ENCODE measurements around the gene FBXW7. TPM values are rescaled to one million over a fixed set of nuclear protein-coding genes. Genes with fewer than 3 reads are reported as not detected.

The FBXW7 gene
- polyA plus RNA-seq, 1 donor from 2014 or later, result 55.7 TPM

DNA sequence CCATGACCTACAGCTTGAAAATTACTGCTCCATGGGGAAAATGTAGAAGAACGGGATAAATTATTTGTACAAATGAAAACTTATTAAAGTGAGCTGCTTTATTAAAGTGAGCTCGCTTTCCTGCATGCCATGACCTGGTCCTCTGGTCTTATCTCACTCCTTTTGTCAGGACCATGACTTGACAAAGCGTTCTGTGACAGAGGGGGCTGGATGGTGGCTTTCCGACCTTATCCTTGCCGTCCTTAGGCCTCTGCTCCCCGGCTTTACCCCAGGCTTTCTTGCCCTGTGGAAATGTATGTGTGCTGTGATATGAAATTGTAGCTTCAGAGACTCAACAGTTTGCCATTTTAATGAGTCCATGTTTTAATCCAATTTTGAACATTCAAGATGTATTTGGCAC, 44.0 kb upstream of the FBXW7 start:
- Histone ChIP-seq H3K9me2 (ENCODE audit: insufficient read depth, low read length) (no peaks in the 10 kb centered on the region), H3K4me2 (ENCODE audit: low read length) (no peak overlapping the region), H3K79me2 (replicated peaks; ENCODE audit: insufficient read depth, low read length) (no peaks in the 10 kb centered on the region), H3K27ac (ENCODE audit: low read length) (no peak overlapping the region), H2AFZ (ENCODE audit: low read depth, low read length) (no peak overlapping the region), H3K9ac (ENCODE audit: low read length) (no peak overlapping the region), H3K27me3 (ENCODE audit: insufficient read depth, low read depth, low read length) (no peaks in the 10 kb centered on the region), H3K36me3 (ENCODE audit: insufficient read depth, low read length) (no peaks in the 10 kb centered on the region), H3F3A (ENCODE audit: insufficient read depth, low read length, poor library complexity, severe bottlenecking) (no peaks in the 10 kb centered on the region), H3K4me3 (ENCODE audit: low read length) (no peak overlapping the region), H3K9me3 (ENCODE audit: low read length) (no peaks in the 10 kb centered on the region), H4K20me1 (ENCODE audit: insufficient read depth) (no peaks in the 10 kb centered on the region)
- TF ChIP-seq RAD21 (conservative IDR thresholded peaks at IDR 0.05) (no peak), TAF1 (IDR thresholded peaks at IDR 0.05; ENCODE audit: low read depth) (no peak), MXI1 (conservative IDR thresholded peaks at IDR 0.05; ENCODE audit: poor library complexity, severe bottlenecking) (no peak), SMC3 (conservative IDR thresholded peaks at IDR 0.05; ENCODE audit: poor library complexity) (no peak), EZH2 (IDR thresholded peaks at IDR 0.05; ENCODE audit: borderline replicate concordance, insufficient read depth, low read length, poor library complexity, severe bottlenecking) (no peak), POLR2AphosphoS5 (IDR thresholded peaks at IDR 0.05) (no peak), EP300 (conservative IDR thresholded peaks at IDR 0.05; ENCODE audit: poor library complexity, severe bottlenecking) (no peak)
- TF ChIP-seq, protein P1, sequence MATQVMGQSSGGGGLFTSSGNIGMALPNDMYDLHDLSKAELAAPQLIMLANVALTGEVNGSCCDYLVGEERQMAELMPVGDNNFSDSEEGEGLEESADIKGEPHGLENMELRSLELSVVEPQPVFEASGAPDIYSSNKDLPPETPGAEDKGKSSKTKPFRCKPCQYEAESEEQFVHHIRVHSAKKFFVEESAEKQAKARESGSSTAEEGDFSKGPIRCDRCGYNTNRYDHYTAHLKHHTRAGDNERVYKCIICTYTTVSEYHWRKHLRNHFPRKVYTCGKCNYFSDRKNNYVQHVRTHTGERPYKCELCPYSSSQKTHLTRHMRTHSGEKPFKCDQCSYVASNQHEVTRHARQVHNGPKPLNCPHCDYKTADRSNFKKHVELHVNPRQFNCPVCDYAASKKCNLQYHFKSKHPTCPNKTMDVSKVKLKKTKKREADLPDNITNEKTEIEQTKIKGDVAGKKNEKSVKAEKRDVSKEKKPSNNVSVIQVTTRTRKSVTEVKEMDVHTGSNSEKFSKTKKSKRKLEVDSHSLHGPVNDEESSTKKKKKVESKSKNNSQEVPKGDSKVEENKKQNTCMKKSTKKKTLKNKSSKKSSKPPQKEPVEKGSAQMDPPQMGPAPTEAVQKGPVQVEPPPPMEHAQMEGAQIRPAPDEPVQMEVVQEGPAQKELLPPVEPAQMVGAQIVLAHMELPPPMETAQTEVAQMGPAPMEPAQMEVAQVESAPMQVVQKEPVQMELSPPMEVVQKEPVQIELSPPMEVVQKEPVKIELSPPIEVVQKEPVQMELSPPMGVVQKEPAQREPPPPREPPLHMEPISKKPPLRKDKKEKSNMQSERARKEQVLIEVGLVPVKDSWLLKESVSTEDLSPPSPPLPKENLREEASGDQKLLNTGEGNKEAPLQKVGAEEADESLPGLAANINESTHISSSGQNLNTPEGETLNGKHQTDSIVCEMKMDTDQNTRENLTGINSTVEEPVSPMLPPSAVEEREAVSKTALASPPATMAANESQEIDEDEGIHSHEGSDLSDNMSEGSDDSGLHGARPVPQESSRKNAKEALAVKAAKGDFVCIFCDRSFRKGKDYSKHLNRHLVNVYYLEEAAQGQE (IDR thresholded peaks at IDR 0.05; ENCODE audit: borderline replicate concordance), result no peak
- TF ChIP-seq, protein P2, sequence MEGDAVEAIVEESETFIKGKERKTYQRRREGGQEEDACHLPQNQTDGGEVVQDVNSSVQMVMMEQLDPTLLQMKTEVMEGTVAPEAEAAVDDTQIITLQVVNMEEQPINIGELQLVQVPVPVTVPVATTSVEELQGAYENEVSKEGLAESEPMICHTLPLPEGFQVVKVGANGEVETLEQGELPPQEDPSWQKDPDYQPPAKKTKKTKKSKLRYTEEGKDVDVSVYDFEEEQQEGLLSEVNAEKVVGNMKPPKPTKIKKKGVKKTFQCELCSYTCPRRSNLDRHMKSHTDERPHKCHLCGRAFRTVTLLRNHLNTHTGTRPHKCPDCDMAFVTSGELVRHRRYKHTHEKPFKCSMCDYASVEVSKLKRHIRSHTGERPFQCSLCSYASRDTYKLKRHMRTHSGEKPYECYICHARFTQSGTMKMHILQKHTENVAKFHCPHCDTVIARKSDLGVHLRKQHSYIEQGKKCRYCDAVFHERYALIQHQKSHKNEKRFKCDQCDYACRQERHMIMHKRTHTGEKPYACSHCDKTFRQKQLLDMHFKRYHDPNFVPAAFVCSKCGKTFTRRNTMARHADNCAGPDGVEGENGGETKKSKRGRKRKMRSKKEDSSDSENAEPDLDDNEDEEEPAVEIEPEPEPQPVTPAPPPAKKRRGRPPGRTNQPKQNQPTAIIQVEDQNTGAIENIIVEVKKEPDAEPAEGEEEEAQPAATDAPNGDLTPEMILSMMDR (IDR thresholded peaks at IDR 0.05; ENCODE audit: poor library complexity, severe bottlenecking), result no peak

DNA sequence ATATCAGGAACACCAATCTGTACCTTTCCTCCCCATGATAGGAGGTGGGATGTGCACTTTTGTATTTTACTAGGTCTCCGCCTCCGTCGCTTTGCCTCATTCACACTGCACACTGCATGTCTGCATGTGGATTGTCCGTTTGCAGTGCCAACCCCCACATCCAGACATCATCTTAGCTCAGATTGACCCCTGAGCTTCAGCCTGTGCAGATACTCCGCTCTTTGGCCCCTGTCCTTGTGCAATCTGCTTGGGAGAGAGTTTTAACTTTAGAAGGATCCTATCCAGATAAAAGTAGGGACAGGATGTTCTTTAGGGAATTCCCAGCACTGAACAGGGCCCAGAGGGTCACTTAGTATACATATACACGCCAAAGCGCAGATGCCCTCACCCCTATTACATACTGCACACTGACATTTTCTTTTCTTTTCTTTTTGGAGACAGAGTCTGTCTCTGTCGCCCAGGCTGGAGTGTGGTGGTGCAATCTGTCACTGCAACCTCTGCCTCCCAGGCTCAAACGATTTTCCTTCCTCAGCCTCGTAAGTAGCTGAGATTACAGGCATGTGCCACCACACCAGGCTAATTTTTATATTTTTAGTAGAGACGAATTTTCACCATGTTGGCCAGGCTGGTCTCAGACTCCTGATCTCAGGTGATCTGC, 43.3 kb upstream of the FBXW7 start:
- Histone ChIP-seq H3K4me3 (ENCODE audit: low read length) (no peak overlapping the region), H3K9me2 (ENCODE audit: insufficient read depth, low read length) (no peaks in the 10 kb centered on the region), H3K9ac (ENCODE audit: low read length) (no peak overlapping the region), H3K4me2 (ENCODE audit: low read length) (no peak overlapping the region), H3K27me3 (ENCODE audit: insufficient read depth, low read depth, low read length) (no peaks in the 10 kb centered on the region), H4K20me1 (ENCODE audit: insufficient read depth) (no peaks in the 10 kb centered on the region), H3F3A (ENCODE audit: insufficient read depth, low read length, poor library complexity, severe bottlenecking) (no peaks in the 10 kb centered on the region), H2AFZ (ENCODE audit: low read depth, low read length) (no peak overlapping the region), H3K79me2 (replicated peaks; ENCODE audit: insufficient read depth, low read length) (no peaks in the 10 kb centered on the region), H3K27ac (ENCODE audit: low read length) (no peak overlapping the region), H3K9me3 (ENCODE audit: low read length) (no peaks in the 10 kb centered on the region), H3K36me3 (ENCODE audit: insufficient read depth, low read length) (no peaks in the 10 kb centered on the region)
- TF ChIP-seq EZH2 (IDR thresholded peaks at IDR 0.05; ENCODE audit: borderline replicate concordance, insufficient read depth, low read length, poor library complexity, severe bottlenecking) (no peak), SMC3 (conservative IDR thresholded peaks at IDR 0.05; ENCODE audit: poor library complexity) (no peak)

All from neural cell (in vitro differentiated cells).